ENCODE results near the gene PRSS58.

PRSS58 gene, protein sequence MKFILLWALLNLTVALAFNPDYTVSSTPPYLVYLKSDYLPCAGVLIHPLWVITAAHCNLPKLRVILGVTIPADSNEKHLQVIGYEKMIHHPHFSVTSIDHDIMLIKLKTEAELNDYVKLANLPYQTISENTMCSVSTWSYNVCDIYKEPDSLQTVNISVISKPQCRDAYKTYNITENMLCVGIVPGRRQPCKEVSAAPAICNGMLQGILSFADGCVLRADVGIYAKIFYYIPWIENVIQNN

GRCh38 chr7:142257958-142258357 is at the start of gene PRSS58:
TSS of gene PRSS58 (minus strand) at chr7:142258058. CDS start at chr7:142257707, 351 bp downstream.
- TF ChIP-seq, protein P1, sequence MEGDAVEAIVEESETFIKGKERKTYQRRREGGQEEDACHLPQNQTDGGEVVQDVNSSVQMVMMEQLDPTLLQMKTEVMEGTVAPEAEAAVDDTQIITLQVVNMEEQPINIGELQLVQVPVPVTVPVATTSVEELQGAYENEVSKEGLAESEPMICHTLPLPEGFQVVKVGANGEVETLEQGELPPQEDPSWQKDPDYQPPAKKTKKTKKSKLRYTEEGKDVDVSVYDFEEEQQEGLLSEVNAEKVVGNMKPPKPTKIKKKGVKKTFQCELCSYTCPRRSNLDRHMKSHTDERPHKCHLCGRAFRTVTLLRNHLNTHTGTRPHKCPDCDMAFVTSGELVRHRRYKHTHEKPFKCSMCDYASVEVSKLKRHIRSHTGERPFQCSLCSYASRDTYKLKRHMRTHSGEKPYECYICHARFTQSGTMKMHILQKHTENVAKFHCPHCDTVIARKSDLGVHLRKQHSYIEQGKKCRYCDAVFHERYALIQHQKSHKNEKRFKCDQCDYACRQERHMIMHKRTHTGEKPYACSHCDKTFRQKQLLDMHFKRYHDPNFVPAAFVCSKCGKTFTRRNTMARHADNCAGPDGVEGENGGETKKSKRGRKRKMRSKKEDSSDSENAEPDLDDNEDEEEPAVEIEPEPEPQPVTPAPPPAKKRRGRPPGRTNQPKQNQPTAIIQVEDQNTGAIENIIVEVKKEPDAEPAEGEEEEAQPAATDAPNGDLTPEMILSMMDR (IDR thresholded peaks at IDR 0.05; ENCODE audit: control insufficient read depth, insufficient read depth, low read depth, low read length, missing control alignments), result no peak
- no peak within 1 kb of the TSS for H3K4me3 ChIP-seq (ENCODE audit: control insufficient read depth, low read depth, low read length)
- no peak for DNase-seq (ENCODE audit: low read depth)

- no peak for DNase-seq (ENCODE audit: low read depth)
- no peak overlapping the region for H3K4me3 ChIP-seq (ENCODE audit: control insufficient read depth, low read depth, low read length)
- TF ChIP-seq, protein P1 (IDR thresholded peaks at IDR 0.05; ENCODE audit: control insufficient read depth, insufficient read depth, low read depth, low read length, missing control alignments), result no peak
Measured at GRCh38 chr7:142307246-142307900, 49.5 kb upstream of the PRSS58 start.

DNA sequence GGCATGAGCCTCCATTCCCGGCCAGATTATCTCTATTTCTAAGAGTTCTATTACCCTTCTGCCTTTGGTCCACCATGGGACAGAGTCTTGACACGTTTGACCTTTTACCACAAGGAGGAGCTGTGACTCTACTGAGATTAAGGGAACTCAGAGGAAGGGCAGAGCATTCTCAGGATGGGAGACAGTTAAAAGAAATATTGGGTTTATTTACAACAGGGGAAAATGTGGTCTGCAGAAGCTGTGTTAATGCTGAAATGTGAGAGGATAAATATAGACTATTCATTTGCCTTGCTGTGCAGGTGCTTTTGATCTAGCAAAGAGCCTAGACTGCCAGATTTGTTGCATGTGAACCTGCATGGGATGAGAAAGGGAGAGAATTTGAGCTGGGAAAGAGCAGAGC is 45.8 kb upstream of the PRSS58 start:
- no peak overlapping the region for H3K4me3 ChIP-seq (ENCODE audit: control insufficient read depth, low read depth, low read length)
- TF ChIP-seq, protein P1 (IDR thresholded peaks at IDR 0.05; ENCODE audit: control insufficient read depth, insufficient read depth, low read depth, low read length, missing control alignments), result no peak
- no peak for DNase-seq (ENCODE audit: low read depth)

DNA sequence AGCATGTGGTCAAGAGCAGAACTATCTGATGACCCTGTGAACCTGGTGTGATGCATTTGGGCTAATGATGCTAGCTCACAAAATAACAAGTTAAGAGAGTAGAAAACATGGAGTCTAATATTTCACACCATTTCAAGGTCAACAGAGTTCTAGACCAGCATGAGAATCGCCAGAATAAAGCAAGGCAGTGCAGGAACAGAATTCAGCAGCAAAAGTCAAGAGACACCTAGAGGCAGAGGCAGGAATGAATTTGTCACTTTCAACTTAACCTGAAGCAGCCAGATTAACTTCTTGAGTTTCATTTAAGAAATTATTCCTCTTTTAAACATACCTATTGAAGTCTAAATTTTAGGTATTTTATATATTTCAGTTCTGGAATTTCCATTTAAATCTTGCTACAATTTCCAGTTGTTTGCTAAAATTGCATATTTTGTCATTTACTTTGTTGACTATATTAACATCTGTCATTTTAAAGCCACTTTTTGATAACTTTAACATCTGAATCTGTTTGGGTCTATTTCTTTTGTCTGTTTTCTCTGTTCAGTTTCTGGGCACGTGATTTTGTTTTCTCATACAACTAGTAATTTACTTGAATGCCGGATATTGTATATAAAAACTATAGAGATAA is 44.2 kb upstream of the PRSS58 start:
- TF ChIP-seq, protein P1 (IDR thresholded peaks at IDR 0.05; ENCODE audit: control insufficient read depth, insufficient read depth, low read depth, low read length, missing control alignments), result peak; percentile 39
- no peak overlapping the region for H3K4me3 ChIP-seq (ENCODE audit: control insufficient read depth, low read depth, low read length)
- DNase-seq (ENCODE audit: low read depth), result no peak

DNA sequence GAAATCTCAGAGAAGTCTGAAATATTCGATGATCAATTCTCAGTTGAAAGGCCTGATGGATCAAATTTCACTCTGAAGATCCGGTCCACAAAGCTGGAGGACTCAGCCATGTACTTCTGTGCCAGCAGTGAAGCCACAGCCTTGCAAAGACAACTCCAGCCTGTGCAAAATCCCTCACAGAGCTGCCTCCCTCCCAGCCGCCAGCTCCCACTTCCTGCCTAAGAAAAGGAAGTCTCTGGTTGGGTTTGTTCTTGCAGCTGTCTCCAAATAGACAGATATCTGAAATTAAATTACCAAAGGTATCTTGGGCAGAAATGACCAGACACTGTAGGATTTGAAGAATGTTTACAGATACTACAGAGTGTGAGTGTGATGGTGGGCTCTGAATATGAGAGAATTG is 43.4 kb upstream of the PRSS58 start:
- TF ChIP-seq, protein P1 (IDR thresholded peaks at IDR 0.05; ENCODE audit: control insufficient read depth, insufficient read depth, low read depth, low read length, missing control alignments), result no peak
- DNase-seq (ENCODE audit: low read depth), result no peak

DNA sequence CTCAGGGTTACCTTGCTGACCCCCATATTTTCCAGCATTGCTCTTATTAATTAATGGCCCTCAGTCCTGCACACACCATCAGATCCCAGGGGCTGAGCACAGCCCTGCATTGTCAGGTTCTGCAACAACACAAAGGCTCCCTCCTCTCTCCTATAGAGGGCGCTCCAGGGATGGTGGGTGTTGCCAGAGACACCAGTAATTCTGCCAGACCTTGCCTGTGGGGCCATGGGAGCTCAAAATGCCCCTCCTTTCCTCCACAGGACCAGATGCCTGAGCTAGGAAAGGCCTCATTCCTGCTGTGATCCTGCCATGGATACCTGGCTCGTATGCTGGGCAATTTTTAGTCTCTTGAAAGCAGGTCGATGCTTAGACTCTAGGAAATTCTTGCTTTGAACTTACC is 42.8 kb upstream of the PRSS58 start:
- TF ChIP-seq, protein P1 (IDR thresholded peaks at IDR 0.05; ENCODE audit: control insufficient read depth, insufficient read depth, low read depth, low read length, missing control alignments), result peak; percentile 4
- H3K4me3 ChIP-seq (ENCODE audit: control insufficient read depth, low read depth, low read length), result no peak overlapping the region
- DNase-seq (ENCODE audit: low read depth), result no peak

More for the DNA sequence above, 43.4 kb upstream of the PRSS58 start:
- H3K4me3 ChIP-seq (ENCODE audit: control insufficient read depth, low read depth, low read length), result no peak overlapping the region

Data from AG09309 (cell line).